ENCODE measurements around the gene TAS2R50. TPM values are rescaled to one million over a fixed set of nuclear protein-coding genes. Genes with fewer than 3 reads are reported as not detected.

Gene TAS2R50
- total RNA-seq, 4 donors from 2014 or later = 0.84 to 5.1 (median 2.5) TPM

- no peak overlapping the region for H3K4me3 ChIP-seq
- no peaks in the 10 kb centered on the region for H3K27me3 ChIP-seq
- TF ChIP-seq, protein P1, sequence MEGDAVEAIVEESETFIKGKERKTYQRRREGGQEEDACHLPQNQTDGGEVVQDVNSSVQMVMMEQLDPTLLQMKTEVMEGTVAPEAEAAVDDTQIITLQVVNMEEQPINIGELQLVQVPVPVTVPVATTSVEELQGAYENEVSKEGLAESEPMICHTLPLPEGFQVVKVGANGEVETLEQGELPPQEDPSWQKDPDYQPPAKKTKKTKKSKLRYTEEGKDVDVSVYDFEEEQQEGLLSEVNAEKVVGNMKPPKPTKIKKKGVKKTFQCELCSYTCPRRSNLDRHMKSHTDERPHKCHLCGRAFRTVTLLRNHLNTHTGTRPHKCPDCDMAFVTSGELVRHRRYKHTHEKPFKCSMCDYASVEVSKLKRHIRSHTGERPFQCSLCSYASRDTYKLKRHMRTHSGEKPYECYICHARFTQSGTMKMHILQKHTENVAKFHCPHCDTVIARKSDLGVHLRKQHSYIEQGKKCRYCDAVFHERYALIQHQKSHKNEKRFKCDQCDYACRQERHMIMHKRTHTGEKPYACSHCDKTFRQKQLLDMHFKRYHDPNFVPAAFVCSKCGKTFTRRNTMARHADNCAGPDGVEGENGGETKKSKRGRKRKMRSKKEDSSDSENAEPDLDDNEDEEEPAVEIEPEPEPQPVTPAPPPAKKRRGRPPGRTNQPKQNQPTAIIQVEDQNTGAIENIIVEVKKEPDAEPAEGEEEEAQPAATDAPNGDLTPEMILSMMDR (IDR thresholded peaks at IDR 0.05) = no peak
- TF ChIP-seq POLR2A (IDR thresholded peaks at IDR 0.05) = no peak
- TF ChIP-seq EP300 (IDR thresholded peaks at IDR 0.05) = no peak
- no peaks in the 10 kb centered on the region for H3K36me3 ChIP-seq
- DNase-seq (ENCODE audit: low spot score in 2 of 2) = no peak
- H3K4me1 ChIP-seq = no peaks in the 10 kb centered on the region
- H3K27ac ChIP-seq = no peak overlapping the region
- no peaks in the 10 kb centered on the region for H3K9me3 ChIP-seq
These were observed 45.3 kb downstream of the TAS2R50 start for GRCh38 chr12:10941369-10941768.

GRCh38 chr12:10940389-10940788 lies 46.3 kb downstream of the TAS2R50 start:
- Histone ChIP-seq H3K4me1 (no peaks in the 10 kb centered on the region), H3K9me3 (no peaks in the 10 kb centered on the region), H3K36me3 (no peaks in the 10 kb centered on the region), H3K27me3 (no peaks in the 10 kb centered on the region), H3K27ac (no peak overlapping the region), H3K4me3 (no peak overlapping the region)
- TF ChIP-seq POLR2A (IDR thresholded peaks at IDR 0.05) = no peak
- WGBS, 2 donors = 77 to 83% methylated on average over 2 of the region's 2 CpGs
- DNase-seq (ENCODE audit: low spot score in 2 of 2) = no peak

GRCh38 chr12:10939163-10939562 lies 47.5 kb downstream of the TAS2R50 start, which contains the start of gene TAS2R14:
Gene TAS2R14, minus strand, starts transcription at chr12:10939263. Its CDS starts 56 bp downstream, at chr12:10939207.
- TF ChIP-seq POLR2A (IDR thresholded peaks at IDR 0.05) (no peak), EP300 (IDR thresholded peaks at IDR 0.05) (no peak)
- TF ChIP-seq, protein P1 (IDR thresholded peaks at IDR 0.05) = no peak
- Histone ChIP-seq H3K4me1 (no peaks in the 10 kb centered on the region), H3K27ac (no peak within 1 kb of the TSS), H3K36me3 (no peaks in the 10 kb centered on the region), H3K27me3 (no peaks in the 10 kb centered on the region), H3K9me3 (no peaks in the 10 kb centered on the region), H3K4me3 (no peak within 1 kb of the TSS)
- no peak for DNase-seq (ENCODE audit: low spot score in 2 of 2)
- WGBS, 2 donors = 85 to 88% methylated on average over 1 of the region's 1 CpG

DNA sequence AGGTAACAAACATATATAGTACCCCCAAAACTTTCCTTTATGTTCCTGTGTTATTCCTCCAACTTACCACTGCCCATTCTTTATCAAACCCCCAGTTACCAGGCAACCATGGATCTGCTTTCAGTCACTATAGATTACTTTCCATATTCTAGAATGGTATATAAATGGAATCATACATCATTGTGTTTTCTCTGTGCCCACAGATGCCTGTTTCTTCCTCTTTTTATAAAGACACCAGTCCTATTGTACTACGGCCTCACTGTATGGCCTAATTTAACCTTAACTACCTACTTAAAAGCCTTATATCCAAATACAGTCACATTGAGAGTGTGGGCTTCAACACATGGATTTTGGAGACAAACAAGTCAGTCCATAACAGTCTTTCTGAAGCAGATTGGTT lies 50.2 kb downstream of the TAS2R50 start:
- Histone ChIP-seq H3K36me3 (no peaks in the 10 kb centered on the region), H3K27me3 (no peaks in the 10 kb centered on the region), H3K4me1 (no peaks in the 10 kb centered on the region), H3K4me3 (no peak overlapping the region), H3K27ac (no peak overlapping the region), H3K9me3 (no peaks in the 10 kb centered on the region)
- DNase-seq (ENCODE audit: low spot score in 2 of 2) = no peak
- WGBS, 2 donors = 65 to 84% methylated on average over 1 of the region's 1 CpG
- no peak for TF ChIP-seq EP300 (IDR thresholded peaks at IDR 0.05)
- TF ChIP-seq, protein P1 (IDR thresholded peaks at IDR 0.05) = no peak
- no peak for TF ChIP-seq POLR2A (IDR thresholded peaks at IDR 0.05)

Other genes starting within 250 kb of the TAS2R50 start
- gene TAS2R7, start 184.3 kb downstream of the TAS2R50 start, total RNA-seq = 1 to 10 TPM in 1 of 4 donors, not detected in 3; 1.5 TPM
- gene TAS2R8, start 179.6 kb downstream of the TAS2R50 start, total RNA-seq = not detected
- gene TAS2R9, start 176.7 kb downstream of the TAS2R50 start, total RNA-seq = not detected
- gene TAS2R10, start 160.6 kb downstream of the TAS2R50 start, total RNA-seq = 1 to 10 TPM in 2 of 4 donors, under 1 TPM in 1, not detected in 1; 0.59 to 1.7 (median 1.5) TPM
- gene PRR4, start 137.4 kb downstream of the TAS2R50 start, total RNA-seq = 10 to 100 TPM in 1 of 4 donors, 1 to 10 TPM in 3; 2.2 to 11.4 (median 6.2) TPM
- 10 to 100 TPM; 45.1 to 54.3 (median 52.4) TPM for gene PRH1, start 102.7 kb downstream of the TAS2R50 start, total RNA-seq
- gene TAS2R13, start 77.3 kb downstream of the TAS2R50 start, total RNA-seq = 10 to 100 TPM in 1 of 4 donors, 1 to 10 TPM in 3; 1.8 to 11.6 (median 3.0) TPM
- gene PRH2, start 57.7 kb downstream of the TAS2R50 start, total RNA-seq = 10 to 100 TPM in 1 of 4 donors, 1 to 10 TPM in 1, not detected in 2; 2.0 to 14.4 TPM
- gene TAS2R14, start 47.6 kb downstream of the TAS2R50 start, total RNA-seq = 1 to 10 TPM; 2.0 to 6.3 (median 5.8) TPM
- 1 to 10 TPM; 1.4 to 8.4 (median 5.9) TPM for gene TAS2R20, start 11.4 kb upstream of the TAS2R50 start, total RNA-seq
- gene TAS2R19, start 35.7 kb upstream of the TAS2R50 start, total RNA-seq = 10 to 100 TPM in 2 of 4 donors, 1 to 10 TPM in 2; 7.3 to 14.9 (median 9.9) TPM
- 10 to 100 TPM; 10.3 to 17.3 (median 12.0) TPM for gene TAS2R31, start 44.5 kb upstream of the TAS2R50 start, total RNA-seq
- 10 to 100 TPM in 1 of 4 donors, 1 to 10 TPM in 3; 1.5 to 12.6 (median 1.8) TPM for gene TAS2R46, start 75.4 kb upstream of the TAS2R50 start, total RNA-seq
- gene TAS2R43, start 105.4 kb upstream of the TAS2R50 start, total RNA-seq = 1 to 10 TPM; 4.5 to 9.0 (median 5.0) TPM
- 1 to 10 TPM; 4.9 to 9.0 (median 6.3) TPM for gene TAS2R30, start 147.7 kb upstream of the TAS2R50 start, total RNA-seq
- 1 to 10 TPM; 7.5 to 9.6 (median 8.1) TPM for gene SMIM10L1, start 184.3 kb upstream of the TAS2R50 start, total RNA-seq
- gene TAS2R42, start 200.0 kb upstream of the TAS2R50 start, total RNA-seq = not detected